NCI-H524 treated with DMSO at 0.1 percent for 48 hours (cell line): ENCODE measurements around the gene PRODH2.
A peak's percentile ranks its signal among the peaks of the same experiment; 100 is the strongest.
"Not testable (repeated sequence)": the region's sequence is repeated elsewhere in the genome, so short reads cannot be mapped to it uniquely, and the experiment has no call there.

Experiments
- DNase-seq: peaks from one replicate; lab custom pipeline; 2025; lab: John Stamatoyannopoulos, UW

Gene PRODH2

GRCh38 chr19:35781650-35782049, 31.0 kb downstream of the PRODH2 start:
- DNase-seq = no peak

GRCh38 chr19:35780717-35781116, 31.9 kb downstream of the PRODH2 start:
- DNase-seq = no peak

GRCh38 chr19:35780058-35780457, 32.6 kb downstream of the PRODH2 start:
- no peak for DNase-seq

GRCh38 chr19:35779033-35779432, 33.6 kb downstream of the PRODH2 start:
- DNase-seq = no peak

GRCh38 chr19:35777961-35778360, 34.7 kb downstream of the PRODH2 start:
- no peak for DNase-seq

GRCh38 chr19:35777086-35777841, 35.4 kb downstream of the PRODH2 start:
- DNase-seq = no peak

- no peak for DNase-seq
Measured at GRCh38 chr19:35776102-35776788, 36.4 kb downstream of the PRODH2 start.

- peak; percentile 85 for DNase-seq
Measured at GRCh38 chr19:35775298-35776101, 37.1 kb downstream of the PRODH2 start, which contains the start of gene ARHGAP33. Gene ARHGAP33, plus strand, starts transcription at chr19:35775564. Its CDS starts 95 bp downstream, at chr19:35775659.

GRCh38 chr19:35775046-35775297, 37.7 kb downstream of the PRODH2 start:
- DNase-seq = no peak

- DNase-seq = no peak
Measured at GRCh38 chr19:35774274-35775045, 38.2 kb downstream of the PRODH2 start.

GRCh38 chr19:35773020-35773806, 39.4 kb downstream of the PRODH2 start:
- DNase-seq = no peak

- DNase-seq = not testable (repeated sequence)
Measured at GRCh38 chr19:35772362-35772761, 40.3 kb downstream of the PRODH2 start.

- no peak for DNase-seq
Measured at GRCh38 chr19:35768082-35768421, 44.6 kb downstream of the PRODH2 start.

GRCh38 chr19:35767288-35768081, 45.2 kb downstream of the PRODH2 start:
- no peak for DNase-seq

- no peak for DNase-seq
Measured at GRCh38 chr19:35766571-35767104, 46.0 kb downstream of the PRODH2 start.

GRCh38 chr19:35764432-35765315, 48.0 kb downstream of the PRODH2 start:
- no peak for DNase-seq

- no peak for DNase-seq
Measured at GRCh38 chr19:35760711-35761349, 51.8 kb downstream of the PRODH2 start.

GRCh38 chr19:35759697-35760096, 52.9 kb downstream of the PRODH2 start:
- no peak for DNase-seq
